GM03348 (cell line): Measurements from ENCODE around the gene TPM4.
"Not testable (repeated sequence)": the region's sequence is repeated elsewhere in the genome, so short reads cannot be mapped to it uniquely, and the experiment has no call there.

ENCODE experiments used
- DNase-seq: peaks from one replicate; pipeline ENCODE4 v3.0.0; 2012; ENCODE audit warnings: low spot score

The TPM4 gene

DNA sequence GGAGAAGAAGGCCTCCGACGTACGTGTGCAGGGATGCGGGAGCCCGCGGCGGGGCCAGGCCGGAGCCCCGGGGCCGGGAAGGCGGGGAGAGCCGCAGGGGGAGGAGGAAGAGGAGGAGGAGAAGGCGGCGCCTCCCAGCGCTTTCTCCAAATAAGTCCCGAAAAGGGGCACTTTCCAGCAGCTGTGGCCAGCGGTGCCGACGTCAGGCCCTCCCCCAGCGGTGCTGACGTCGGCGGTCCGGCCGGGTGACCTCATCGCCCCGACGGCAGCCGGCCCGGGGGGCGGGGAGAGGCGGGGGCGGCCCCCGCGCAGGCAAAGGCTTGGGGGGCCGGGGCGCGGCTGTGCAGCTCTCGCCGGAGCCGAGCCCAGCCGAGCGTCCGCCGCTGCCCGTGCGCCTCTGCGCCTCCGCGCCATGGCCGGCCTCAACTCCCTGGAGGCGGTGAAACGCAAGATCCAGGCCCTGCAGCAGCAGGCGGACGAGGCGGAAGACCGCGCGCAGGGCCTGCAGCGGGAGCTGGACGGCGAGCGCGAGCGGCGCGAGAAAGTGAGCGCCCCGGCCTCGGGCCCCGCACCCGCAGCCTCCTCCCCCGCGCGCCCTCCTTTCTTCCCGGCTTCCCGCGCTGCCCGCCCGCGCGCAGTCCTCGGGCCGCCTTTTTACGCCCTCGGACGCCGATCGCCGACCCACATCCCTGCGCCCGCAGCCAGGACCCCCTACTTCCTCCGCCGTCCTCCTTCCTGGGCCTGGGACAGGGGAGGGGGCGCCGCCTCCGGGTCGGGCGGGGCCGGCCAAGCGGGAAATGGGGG lies at the start of gene TPM4:
Gene TPM4 (plus strand): TSS at position 342 of the 804 bp plus-strand sequence. CDS start 71 bp downstream, at position 413.
- DNase-seq, result peak; percentile 97

DNA sequence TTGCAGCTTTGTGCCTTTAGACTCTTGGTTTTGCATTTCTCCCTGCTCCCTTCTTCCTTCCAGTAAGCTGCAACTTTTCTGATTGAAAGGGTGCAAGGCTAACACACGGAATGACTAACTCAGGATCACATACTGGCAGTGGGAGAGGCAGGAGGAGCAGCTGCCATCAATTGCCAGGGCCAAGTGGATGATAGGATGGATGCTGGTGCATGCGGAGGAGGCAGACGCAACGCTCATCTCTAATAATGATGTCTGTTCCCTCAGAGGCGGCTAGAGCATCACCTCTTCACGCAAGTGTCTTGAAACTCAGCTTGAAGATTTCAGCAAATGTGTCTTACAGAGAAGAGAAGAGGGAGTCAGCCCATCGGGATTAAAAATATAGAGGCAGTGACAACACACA lies 49.5 kb upstream of the TPM4 start:
- DNase-seq, result no peak

DNA sequence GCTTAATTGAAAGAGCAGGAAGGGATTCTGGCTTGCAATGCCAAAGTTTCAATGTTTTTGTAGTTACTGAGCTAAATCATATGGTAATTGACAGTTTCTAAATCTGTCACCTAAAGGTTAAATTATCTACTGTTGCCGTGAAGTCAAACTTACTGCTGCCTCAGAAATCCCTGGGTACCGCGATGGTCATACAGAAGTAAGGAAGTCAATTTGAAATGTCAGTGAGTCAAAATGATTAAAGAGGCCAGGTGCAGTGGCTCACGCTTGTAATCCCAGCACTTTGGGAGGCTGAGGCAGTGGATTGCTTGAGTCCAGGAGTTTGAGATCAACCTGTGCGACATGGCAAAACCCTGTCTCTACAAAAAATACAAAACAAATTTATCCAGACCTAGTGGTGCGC lies 48.8 kb upstream of the TPM4 start:
- DNase-seq, result no peak

DNA sequence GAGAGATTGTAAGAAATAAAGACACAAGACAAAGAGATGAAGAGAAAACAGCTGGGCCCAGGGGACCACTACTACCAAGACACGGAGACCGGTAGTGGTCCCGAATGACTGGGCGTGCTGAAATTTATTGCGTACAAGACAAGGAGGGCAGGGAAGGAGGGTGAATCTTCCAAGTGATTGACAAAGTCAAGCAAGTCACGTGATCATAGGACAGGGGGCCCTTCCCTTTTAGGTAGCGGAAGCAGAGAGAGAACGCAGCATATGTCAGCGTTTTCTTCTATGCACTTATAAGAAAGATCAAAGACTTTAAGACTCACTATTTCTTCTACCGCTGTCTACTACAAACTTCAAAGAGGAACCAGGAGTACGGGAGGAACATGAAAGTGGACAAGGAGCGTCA lies 46.1 kb upstream of the TPM4 start:
- not testable (repeated sequence) for DNase-seq

DNA sequence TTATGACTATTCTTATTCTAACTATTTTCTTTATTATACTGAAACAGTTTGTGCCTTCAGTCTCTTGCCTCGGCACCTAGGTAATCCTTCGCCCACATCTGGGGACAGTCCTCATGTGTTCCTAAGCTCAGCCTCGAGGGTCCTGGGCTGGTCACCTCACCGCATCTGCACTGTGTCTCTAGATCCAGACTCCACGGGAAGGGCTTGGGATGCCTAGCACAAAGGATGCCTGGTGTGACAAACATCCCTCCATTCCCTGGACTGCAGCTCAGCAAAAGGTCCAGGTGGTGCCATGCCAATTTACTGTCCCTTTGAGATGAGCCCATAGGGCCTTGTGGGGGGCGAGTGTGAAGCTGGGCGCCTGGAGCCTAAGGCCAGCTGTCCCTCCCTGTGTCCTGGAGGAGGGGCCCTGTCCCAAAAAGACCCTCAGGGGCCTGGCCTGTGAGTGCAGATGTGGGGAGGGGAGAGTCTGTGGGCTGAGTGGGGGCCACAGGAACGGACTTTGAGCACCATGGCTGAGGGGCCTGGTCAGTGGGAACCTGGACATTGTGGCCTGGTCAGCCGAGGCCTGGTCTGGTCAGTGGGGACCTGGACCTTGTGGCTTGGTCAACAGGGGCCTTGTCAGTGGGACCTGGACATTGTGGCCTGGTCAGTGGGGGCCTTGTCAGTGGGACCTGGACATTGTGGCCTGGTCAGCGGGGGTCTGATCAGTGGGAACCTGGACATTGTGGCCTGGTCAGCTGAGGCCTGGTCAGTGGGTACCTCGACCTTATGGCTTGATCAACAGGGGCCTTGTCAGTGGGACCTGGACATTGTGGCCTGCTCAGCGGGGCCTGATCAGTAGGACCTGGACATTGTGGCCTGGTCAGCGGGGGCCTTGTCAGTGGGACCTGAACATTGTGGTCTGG lies 45.1 kb upstream of the TPM4 start:
- no peak for DNase-seq

DNA sequence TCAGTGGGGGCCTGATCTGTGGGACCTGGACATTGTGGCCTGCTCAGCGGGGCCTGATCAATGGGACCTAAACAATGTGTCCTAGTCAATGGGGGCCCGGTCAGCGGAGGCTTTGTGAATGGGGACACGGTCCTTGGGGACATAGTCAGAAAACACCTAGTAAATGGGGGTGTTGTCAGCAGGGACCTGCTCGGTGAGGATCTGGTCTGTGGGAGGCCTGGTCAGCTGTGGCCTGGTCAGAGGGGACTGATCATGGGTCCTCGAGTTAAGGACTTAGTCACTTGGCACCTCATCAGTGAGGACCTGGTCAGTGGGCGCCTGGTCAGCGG lies 44.5 kb upstream of the TPM4 start:
- no peak for DNase-seq

DNA sequence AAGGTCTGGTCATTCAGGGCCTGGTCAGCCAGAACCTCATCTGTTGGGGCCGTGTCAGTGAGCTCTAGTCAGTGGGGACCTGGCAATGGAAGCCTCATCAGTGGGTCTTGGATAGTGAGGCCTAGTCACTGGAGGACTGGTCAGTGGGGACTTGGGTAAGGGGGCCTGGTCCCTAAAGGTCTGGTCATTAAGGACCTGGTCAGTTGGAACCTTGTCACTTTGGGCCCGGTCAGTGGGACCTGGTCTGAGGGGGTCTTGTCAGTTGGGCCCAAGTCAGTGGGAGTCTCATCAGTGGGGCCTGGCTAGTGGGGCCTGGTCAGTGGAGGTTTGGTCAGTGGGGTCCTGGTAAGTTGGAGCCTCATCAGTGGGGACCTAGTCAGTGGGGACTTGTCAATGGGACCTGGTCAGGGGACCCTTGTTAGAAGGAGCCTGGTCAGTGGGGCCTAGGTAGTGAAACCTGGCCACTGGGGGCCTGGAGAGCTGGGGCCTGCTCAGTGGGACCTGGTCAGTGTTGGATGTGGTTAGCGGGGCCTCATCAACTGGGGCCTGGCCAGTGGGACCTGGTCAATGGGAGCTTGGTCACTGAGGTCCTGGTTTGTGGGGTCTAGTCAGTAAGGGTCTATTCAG lies 43.7 kb upstream of the TPM4 start:
- DNase-seq, result no peak

DNA sequence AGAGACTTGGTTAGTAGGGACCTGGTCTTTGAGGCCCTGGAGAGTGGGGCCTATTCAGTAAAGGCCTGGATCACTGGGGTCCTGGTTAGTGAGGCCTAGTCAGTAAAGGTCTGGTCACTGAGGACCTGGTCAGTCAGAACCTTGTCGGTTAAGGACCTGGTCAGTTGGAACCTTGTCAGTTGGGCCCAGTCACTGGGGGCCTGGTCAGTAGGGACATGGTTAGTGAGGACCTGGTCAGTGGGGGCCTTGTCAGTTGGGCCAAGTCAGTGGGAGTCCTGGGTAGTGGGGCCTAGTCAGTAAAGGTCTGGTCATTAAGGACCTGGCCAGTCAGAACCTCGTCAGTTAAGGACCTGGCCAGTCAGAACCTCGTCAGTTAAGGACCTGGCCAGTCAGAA lies 43.2 kb upstream of the TPM4 start:
- DNase-seq, result no peak

DNA sequence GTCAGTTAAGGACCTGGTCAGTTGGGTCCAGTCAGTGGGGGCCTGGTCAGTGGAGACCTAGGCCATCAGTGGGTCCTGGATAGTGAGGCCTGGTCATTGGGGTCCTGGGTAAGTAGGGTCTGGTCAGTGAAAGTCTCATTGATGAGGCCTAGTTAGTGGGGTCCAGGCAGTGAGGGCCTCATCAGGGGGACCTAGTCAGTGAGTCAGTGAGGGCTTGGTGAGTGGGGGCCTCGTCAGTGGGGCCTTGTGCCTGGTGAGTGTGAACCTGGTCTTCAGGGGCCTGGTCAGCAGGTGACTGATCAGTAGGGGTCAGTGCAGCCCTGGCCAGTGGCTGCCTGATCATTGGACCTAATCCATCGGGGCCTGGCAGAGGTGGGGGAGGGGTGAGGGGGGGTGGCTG lies 42.6 kb upstream of the TPM4 start:
- no peak for DNase-seq

DNA sequence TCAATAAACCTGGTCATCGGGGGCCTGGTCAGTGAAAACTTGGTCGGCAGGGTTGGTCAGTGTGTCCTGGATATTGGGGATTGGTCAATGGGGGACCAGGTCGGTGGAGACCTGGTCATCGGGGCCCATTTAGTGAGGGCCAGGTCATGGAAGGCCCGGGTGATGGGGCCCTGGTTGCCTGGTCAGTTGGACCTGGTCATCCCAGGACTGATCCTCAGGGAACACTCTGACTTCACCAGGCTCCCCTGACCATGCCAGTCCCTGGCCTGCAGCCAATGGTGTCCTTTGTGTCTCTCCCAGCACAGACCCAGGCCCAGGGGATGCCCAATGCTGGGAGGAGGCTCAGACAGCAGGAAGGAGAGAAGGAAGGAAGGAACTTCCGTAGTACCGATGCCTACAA lies 42.1 kb upstream of the TPM4 start:
- no peak for DNase-seq

DNA sequence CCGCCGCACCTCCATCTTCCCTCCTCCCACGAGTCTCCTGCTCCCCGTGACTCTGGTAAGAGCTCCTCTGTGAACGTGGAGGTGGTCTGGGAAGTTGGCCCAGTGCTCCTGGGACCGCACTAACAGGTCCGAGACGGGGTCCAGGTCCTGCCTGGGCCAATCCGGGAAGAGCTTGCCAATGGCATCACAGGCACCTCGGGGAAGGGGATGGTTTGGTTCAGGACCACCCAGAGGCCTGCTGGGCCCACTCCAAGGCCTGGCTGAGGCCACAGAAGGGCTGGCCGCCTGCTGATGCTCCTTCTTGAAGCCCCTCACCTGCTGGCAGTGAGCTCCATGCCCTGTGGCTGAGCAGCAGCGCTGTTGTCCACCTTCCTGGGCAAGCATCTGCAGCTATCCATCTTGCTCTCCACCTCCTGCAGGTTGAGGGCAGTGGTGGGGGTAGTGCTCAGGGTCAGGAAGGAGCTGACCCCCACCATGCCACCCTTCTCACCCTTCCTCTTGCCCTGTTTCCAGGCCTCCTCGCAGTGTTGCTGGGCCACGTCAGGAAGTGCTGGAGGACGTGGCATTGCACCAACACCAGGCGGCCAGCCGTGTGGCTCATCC lies 41.2 kb upstream of the TPM4 start:
- no peak for DNase-seq

DNA sequence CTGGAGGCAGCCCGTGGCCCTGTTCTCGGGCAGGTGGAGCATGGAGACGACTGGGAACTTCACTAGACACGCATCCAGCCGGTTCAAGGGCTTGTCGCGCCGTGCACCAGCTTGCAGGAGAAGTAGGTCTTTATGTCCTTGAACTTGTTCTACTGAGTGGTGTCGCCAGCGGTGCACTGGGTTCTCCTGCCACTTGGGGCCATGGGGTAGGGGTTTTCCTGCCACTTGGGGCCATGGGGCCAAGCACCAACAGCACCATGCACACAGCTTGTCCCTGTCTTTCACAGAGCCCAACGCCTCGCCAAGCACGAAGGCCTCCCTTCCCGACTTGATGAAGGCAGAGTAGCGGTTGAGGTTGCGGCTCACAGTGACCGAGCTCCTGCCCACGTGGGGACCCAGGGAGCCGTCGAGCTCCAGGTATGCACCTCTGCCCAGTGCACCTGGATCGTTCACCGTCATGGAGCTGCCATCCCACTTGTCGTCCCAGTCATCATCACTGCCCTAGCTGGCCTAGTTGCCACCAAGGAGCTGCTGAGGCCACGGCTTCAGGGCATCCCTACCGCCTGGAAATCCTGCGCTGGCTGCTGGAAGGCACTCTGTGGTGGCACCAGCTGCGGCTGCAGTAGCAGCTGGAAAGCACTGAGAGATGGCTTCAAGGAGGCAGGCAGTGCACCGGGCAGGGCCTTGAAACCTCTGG lies 40.5 kb upstream of the TPM4 start:
- DNase-seq, result peak; percentile 2

DNA sequence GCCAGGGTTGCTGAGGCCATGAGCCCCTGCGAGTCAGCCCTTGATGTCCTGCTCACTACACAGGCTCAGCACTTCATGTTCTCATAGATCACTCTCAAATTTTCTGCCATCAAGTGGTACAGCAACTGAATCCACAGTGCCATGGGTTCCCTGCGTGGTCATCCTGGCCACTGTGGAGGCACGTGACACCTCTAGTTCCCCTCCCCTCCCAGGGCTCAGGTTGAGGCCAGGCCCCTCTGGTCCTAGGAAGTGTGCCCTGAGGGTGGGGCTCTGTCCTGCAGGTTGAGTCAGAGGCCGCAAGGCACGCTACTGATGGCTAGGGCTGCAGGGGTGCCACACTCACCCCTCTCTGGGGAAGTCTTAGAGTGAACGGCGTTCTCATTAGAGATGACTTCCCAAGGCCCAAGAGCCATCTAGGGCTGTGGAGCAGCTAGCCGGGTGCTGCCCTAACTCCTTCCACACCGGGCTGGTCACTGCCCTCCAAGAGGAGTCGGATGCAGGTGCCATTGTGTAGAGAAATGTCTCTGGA lies 39.8 kb upstream of the TPM4 start:
- DNase-seq, result peak; percentile 2

DNA sequence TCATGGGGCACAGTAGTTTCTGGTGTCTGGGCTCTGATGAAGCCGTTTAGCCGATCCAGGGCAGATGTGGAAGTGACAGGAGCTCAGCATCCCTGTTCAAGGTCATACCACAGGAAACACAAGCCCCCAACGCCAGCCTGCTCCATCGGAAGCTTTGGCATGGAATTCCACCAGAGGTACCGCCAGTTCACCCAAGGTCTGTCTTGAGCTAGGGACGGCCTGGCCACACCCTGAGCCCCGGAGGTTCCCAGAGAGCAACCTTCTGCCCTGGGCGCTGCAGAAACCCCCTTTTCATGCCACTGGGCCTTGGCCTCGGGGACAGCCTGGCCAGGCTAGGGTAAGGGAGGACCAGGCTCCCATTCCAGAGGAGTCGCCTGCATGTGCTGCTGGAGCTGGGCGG lies 39.4 kb upstream of the TPM4 start:
- DNase-seq, result peak; percentile 3

DNA sequence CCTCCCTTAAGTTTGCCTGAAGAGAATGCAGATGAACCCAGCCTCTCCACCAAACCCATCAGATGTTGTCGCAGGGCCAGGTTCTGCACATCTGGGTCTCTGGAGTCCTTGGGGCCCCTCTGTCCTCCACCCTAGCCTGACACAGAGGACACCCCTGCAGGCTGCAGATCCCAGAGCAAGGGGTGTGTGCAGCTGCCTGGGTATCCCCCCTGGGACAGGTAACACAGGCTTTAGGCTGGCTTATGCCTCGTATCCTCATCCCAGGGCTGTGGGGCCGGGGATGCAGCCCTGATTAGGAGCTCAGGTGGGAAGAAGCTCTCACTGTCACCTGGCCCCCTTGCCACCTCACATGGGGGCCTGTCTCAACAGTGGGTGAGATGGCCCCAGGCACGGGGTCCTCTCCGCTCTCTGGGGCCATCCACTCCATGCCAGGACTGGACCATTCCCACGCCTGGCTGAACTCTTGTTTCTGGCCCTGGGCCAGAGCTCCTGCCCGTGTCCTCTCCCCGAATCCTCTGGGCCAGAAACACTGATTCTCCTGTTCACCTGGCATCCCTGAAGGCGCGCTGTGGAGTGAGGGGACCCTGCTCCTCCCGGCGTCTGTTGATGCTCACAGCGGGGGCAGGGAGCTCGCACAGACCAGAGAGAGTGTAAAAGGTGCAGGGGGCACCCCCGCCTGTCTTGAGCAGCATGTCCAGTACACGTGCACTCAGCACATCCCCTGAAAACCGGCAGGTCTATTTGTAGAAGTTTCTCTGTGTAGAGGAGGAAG lies 38.7 kb upstream of the TPM4 start:
- peak; percentile 5 for DNase-seq

DNA sequence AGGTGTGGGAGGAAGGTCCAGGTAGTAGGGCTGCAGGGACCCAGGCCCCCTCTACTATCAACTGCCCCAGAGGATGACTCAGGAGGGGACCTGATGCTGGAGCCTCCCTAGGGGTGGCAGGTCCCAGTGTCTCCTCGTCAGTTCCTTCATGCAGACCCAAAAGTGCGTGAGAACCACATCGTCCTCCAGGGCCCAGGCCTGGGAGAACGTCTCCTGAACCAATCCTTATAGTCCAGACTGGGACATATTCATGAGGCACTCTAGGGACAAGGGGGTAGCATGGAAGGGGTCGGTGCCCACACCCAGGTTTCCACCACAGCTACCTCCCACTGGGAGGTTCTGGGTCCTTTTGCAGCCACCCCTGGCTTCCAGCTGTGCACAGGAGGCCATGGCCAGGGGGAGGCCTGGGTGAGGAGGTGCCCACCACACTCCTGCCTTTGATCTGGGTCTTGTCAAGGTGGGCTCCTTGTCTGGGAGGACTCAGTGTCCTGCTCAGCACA lies 38.0 kb upstream of the TPM4 start:
- DNase-seq, result peak; percentile 3

DNA sequence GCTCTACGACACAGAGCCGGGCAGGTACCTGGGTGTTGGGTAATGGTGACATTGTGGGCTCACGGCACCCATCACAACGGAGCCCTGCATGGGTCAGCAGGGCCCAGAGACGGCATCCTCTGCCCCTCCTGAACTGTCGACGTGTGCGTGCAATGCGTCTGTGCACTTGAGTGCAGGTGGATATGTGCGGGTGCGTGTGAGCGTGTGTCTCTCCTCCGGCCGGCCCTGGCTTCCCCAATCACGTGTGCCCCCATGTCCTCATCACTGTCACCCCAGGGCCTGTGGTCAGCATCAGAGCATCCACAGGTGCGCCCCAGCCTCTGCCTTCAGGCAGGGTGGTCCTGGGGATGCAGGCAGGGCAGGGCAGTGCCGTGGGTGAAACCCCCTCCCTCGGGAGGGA lies 37.2 kb upstream of the TPM4 start:
- no peak for DNase-seq

DNA sequence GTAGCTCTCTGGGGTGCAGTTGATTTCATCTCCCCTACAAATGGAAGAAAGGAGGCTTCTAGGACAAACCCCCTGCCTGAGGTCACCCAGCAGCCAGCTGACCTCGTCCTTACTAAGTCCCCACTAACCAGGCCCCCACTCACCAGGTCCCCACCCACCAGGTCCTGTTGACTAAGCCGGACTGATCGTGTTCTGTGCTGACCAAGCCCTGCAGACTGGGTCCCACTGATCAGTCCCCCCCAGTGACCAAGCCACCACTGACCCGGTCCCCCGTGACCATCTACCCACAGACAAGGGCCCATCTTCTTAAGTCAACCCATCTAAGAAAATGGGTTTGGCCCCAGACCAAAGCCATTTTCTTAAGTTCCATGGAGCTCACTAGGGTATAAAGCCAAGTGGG lies 36.8 kb upstream of the TPM4 start:
- no peak for DNase-seq

DNA sequence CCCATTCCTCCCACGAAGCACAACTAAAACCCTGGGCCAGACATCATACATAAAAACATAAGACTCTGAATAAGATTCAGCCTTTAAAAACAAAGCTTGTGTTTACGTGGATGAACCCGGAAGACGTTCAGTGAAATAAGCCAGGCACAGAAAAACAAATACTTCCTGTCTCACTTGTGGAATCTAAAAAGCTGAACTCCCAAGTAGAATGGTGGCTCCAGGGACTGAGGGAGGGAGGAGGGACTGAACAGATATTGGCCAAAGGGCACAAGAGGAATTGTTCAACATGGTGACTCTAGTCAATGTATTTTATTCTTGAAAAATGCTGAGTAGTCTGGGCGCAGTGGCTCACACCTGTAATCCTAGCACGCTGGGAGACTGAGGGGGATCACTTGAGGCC lies 35.7 kb upstream of the TPM4 start:
- no peak for DNase-seq

DNA sequence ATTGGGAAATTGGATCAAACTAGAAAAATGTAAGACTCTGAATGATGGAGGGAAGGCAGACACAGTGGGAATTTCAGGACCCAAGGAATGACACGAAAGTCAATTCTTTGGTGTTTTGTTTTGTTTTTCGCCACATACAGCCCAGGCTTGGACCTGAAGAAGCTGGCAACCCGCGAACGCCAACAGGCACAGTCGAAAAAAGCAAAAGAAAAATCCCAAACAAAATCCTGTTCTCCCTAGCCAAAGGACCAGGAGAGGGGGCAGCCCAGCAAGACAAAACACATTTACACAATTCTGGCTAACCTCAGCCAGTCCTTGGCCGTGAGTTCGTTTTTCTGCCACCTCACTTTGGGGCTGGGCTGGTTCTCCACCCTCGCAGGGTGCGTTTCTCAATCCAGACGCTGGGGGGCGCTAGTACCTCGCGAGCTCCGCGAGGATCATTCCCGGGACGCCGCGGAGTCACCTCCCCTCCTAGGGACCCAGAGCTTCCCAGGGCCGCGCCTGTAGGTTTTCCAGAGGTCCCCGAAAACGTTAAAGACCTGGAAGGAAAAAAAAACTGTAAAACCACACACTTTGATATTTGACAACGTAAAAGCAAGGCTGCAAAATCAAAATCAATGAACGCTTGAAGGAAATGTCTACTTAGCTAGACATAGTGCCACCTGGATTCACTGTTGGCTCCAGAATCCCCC lies 34.9 kb upstream of the TPM4 start:
- peak; percentile 96 for DNase-seq
